K562 (cell line): ENCODE results near the gene DAD1. TPM values are rescaled to one million over a fixed set of nuclear protein-coding genes. Genes with fewer than 3 reads are reported as not detected.

Experiments used
- ATAC-seq: fragments of 200-7000 bp; cut with Tn5 transposase; 3 replicates; pipeline ENCODE4 v1.9.1; 2020; ENCODE audit warnings: moderate library complexity
- BruUV-seq: library from RNA; stranded (reverse); fragments of 400-500 nt; replicated peaks from 2 replicates; lab custom pipeline; 2021; lab: Mats Ljungman, UMichigan
- CTCF ChIA-PET: fragments of 300-600 bp; formaldehyde crosslinking; extraction: SDS; loops from one replicate; lab custom pipeline; 2021; ENCODE audit warnings: low intra/inter-chr PET ratio; lab: Yijun Ruan, JAX
- POLR2A ChIA-PET: fragments of 300-600, 350-650 bp; sonication (Branson Sonifier 250); formaldehyde crosslinking; extraction: SDS; loops from one replicate; lab custom pipeline; 2021; ENCODE audit warnings: antibody characterized with exemption, inconsistent platforms; lab: Yijun Ruan, JAX
- DNase-seq, 4 experiments: peaks; one replicate each; pipeline versions ENCODE4 v3.0.0 to v3.0.0-alpha.2; 2011 to 2018; ENCODE audit warnings: low spot score in 3 of 4, mixed read lengths in 3 of 4; ENCODE audit errors: extremely low read depth in 1 of 4
- FAIRE-seq: peaks from 2 replicates; lab custom pipeline; 2011; peaks lifted over from hg19 to GRCh38; lab: Jason Lieb, UNC
- H2AFZ ChIP-seq: 2 replicates; pipeline ENCODE4 v1.6.0; 2011; ENCODE audit warnings: low read depth, low read length, control low read depth, inconsistent platforms
- H3K27ac ChIP-seq: fragments of 200-600 bp; 3 replicates; pipeline ENCODE4 v1.8.0; 2011; ENCODE audit warnings: low read depth, mild to moderate bottlenecking, control low read depth, inconsistent platforms, low read length, moderate library complexity, mixed read lengths; ENCODE audit errors: extremely low read depth
- H3K27me3 ChIP-seq, 2 experiments: fragments of 300-600 bp in 1 of 2; 2 replicates in 1 of 2; 3 replicates in 1 of 2; pipeline versions ENCODE4 v1.6.0 to v1.8.0; 2011; ENCODE audit warnings: inconsistent platforms in 2 of 2, low read length in 2 of 2, mild to moderate bottlenecking in 1 of 2, mixed read lengths in 1 of 2, moderate library complexity in 1 of 2; ENCODE audit not compliant: control insufficient read depth in 2 of 2, insufficient read depth in 2 of 2
- H3K36me3 ChIP-seq: fragments of 300-600 bp; 3 replicates; pipeline ENCODE4 v1.8.0; 2011; ENCODE audit warnings: mild to moderate bottlenecking, low read length, inconsistent platforms; ENCODE audit not compliant: control insufficient read depth, insufficient read depth
- H3K4me1 ChIP-seq, 2 experiments: fragments of 200-600 bp in 1 of 2; replicated peaks in 1 of 2; 2 replicates in 1 of 2; 3 replicates in 1 of 2; pipeline versions ENCODE4 v1.5.1 to v1.8.0; 2011; ENCODE audit warnings: inconsistent platforms in 2 of 2, low read length in 2 of 2, mild to moderate bottlenecking in 1 of 2, mixed read lengths in 1 of 2, moderate library complexity in 1 of 2; ENCODE audit not compliant: control insufficient read depth in 2 of 2, insufficient read depth in 2 of 2
- H3K4me2 ChIP-seq: 2 replicates; pipeline ENCODE4 v1.6.1; 2011; ENCODE audit warnings: low read length, control low read depth, inconsistent platforms, mixed read lengths; ENCODE audit not compliant: insufficient read depth
- H3K4me3 ChIP-seq: fragments of 200-600 bp; sonication (generic), shearing (Covaris generic); 2 replicates; pipeline ENCODE4 v1.5.1; 2016; ENCODE audit warnings: control low read depth, inconsistent platforms
- H3K79me2 ChIP-seq: fragments of 200-600 bp; 3 replicates; pipeline ENCODE4 v1.8.0; 2011; ENCODE audit warnings: low read length, inconsistent platforms; ENCODE audit not compliant: control insufficient read depth, insufficient read depth
- H3K9ac ChIP-seq, 2 experiments: 2 replicates each; pipeline versions ENCODE4 v1.6.0 to v1.6.1; 2011; ENCODE audit warnings: low read depth in 2 of 2, low read length in 2 of 2, control low read depth in 1 of 2, inconsistent platforms in 1 of 2, mild to moderate bottlenecking in 1 of 2, mixed read lengths in 1 of 2; ENCODE audit not compliant: insufficient read depth in 1 of 2
- H3K9me1 ChIP-seq: one replicate; pipeline ENCODE4 v1.6.0; 2011; ENCODE audit warnings: inconsistent platforms, mild to moderate bottlenecking, low read length, moderate library complexity; ENCODE audit not compliant: control insufficient read depth, insufficient read depth
- H3K9me3 ChIP-seq: replicated peaks from 2 replicates; pipeline ENCODE4 v1.5.1; 2011; ENCODE audit warnings: low read depth, low read length, inconsistent platforms; ENCODE audit not compliant: control insufficient read depth, insufficient read depth
- H4K20me1 ChIP-seq: replicated peaks from 2 replicates; pipeline ENCODE4 v1.6.1; 2011; ENCODE audit warnings: low read length, inconsistent platforms, mixed read lengths; ENCODE audit not compliant: control insufficient read depth, insufficient read depth
- MAFF ChIP-seq: IDR thresholded peaks from 2 replicates; pipeline ENCODE4 v1.6.1; 2012; ENCODE audit warnings: low read length, improper control_type of control experiment
- PRMT5 ChIP-seq: sonication (generic); formaldehyde crosslinking; IDR thresholded peaks from 2 replicates; pipeline ENCODE4 v1.5.0; 2020; ENCODE audit warnings: missing genetic modification reagents
- RB1 ChIP-seq: fragments of 450-650 bp; IDR thresholded peaks from 2 replicates; pipeline ENCODE4 v1.6.1; 2017; ENCODE audit warnings: low read depth, mild to moderate bottlenecking
- SETDB1 ChIP-seq: IDR thresholded peaks from one replicate; pipeline ENCODE4 v1.6.1; 2012; ENCODE audit warnings: low read length, control low read depth, inconsistent platforms
- WGBS: fragments of 100-300 bp; shearing (Covaris generic); methylation state at CpG from one replicate; pipeline ENCODE4 v1.1.6; 2016; ENCODE audit warnings: low coverage, mixed read lengths; ENCODE audit not compliant: insufficient coverage; ENCODE audit errors: missing lambda C conversion rate; 5-methylcytosine and 5-hydroxymethylcytosine counted together
- in situ Hi-C: fragments of 300-500 bp; cut with MboI; formaldehyde crosslinking; loops from 4 replicates; pipeline ENCODE4 v1.15.0; 2018; ENCODE audit warnings: inconsistent platforms, mixed read lengths
- intact Hi-C: fragments of 100-400 bp; cut with micrococcal nuclease; formaldehyde crosslinking; loops from 2 replicates; pipeline ENCODE4 v1.14.2; 2022
- polyA plus RNA-seq, 8 experiments: library from polyadenylated mRNA; depleted of rRNA in 4 of 8; stranded (reverse) in 5 of 8; unstranded in 3 of 8; fragments of >200 nt; fragmentation: Nextera tagmentation in 2 of 8; fragmentation: Illumina TruSeq in 1 of 8; extraction: Ambion mirVana in 2 of 8; extraction: Trizol in 1 of 8; gene quantifications; 2 replicates each; pipeline versions ENCODE4 v1.2.1 to v1.2.3, GENCODE V29; 2011 to 2014; ENCODE audit warnings: inconsistent platforms in 1 of 8, missing spikeins in 1 of 8
- total RNA-seq, 7 experiments: library from RNA; depleted of rRNA in 6 of 7; stranded (reverse); fragments of >200 nt in 6 of 7; fragmentation: Illumina TruSeq in 2 of 7; extraction: Trizol in 2 of 7; gene quantifications; 2 replicates each; pipeline versions ENCODE4 v1.2.1 to v1.2.3, GENCODE V29; 2011 to 2021; ENCODE audit warnings: low replicate concordance in 1 of 7

The DAD1 gene
- total and polyA plus RNA-seq, 9 of the 15 experiments (the other 6 are each of a cell fraction or from before 2014, with no cell fraction given): 104 to 617 (median 222) TPM

DNA sequence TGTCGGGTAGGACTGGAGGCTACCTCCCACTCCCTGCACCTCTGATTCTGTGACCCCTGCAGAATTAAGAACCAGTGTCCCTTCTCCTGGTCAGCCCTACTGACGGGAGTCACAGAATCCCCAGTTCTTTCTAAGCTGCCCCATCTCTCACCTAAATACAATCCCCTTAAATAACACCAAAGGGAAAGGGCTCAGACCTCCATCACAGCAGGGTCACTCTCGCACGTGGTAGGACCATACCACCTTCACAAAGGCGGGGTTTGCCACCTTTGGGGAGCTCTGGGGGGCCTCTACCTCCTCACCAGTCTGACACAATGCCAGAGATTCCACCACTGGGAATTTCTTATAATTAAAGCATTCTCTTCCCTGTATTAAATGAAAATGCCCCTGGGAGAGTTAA lies 35.6 kb downstream of the DAD1 start (continued):
- TF ChIP-seq SETDB1: no peak
- TF ChIP-seq RB1: no peak

DNA sequence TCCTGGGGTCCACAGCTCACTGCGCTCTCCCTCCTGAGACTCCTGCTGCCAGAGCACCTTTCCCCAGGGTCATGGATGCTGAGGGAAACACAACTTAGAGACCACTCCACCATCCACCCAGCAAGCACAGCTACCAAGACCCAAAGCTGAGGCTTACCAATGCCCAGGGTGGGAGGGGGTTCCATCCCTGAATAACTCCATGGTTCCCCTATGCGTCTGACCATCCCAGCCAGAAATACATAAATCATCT lies 36.3 kb downstream of the DAD1 start:
- no TSS peak for BruUV-seq
- Histone ChIP-seq H3K79me2 (no peaks in the 10 kb centered on the region), H3K27me3 (no peaks in the 10 kb centered on the region), H3K9me3 (no peaks in the 10 kb centered on the region), H3K27ac (no peak overlapping the region), H2AFZ (no peak overlapping the region), H4K20me1 (no peaks in the 10 kb centered on the region), H3K4me2 (no peak overlapping the region), H3K9ac (no peak overlapping the region), H3K4me3 (no peak overlapping the region), H3K9me1 (no peaks in the 10 kb centered on the region), H3K36me3 (no peaks in the 10 kb centered on the region), H3K4me1 (peaks cover 16 to 18% of the 10 kb centered on the region in 2 experiments)
- ChIA-PET POLR2A (interaction anchor here (1.1 to 1.4 kb wide), 2 partner anchors 11 to 98 kb away, joined by 3 to 4 read pairs; no protein-coding TSS in a partner anchor), CTCF (interaction anchor here (0.6 kb wide), 1 partner anchor 105 kb away, joined by 6 read pairs; no protein-coding TSS in a partner anchor)
- in situ Hi-C loops (loop anchor here (10.0 kb wide), 1 partner anchor 168 kb away; no protein-coding TSS in a partner anchor), intact Hi-C loops (loop anchor here (10.0 kb wide), 1 partner anchor 158 kb away; no protein-coding TSS in a partner anchor)
- ATAC-seq: no peak
- WGBS: no CpG with 5 or more reads among the region's 2 CpGs
- no peak for DNase-seq
- TF ChIP-seq MAFF (no peak), PRMT5 (CRISPR knock-in tag) (no peak)
- FAIRE-seq: no peak
